NCI-H524 treated with DMSO at 0.1 percent for 48 hours (cell line): Measurements from ENCODE around the gene SMARCAL1.

Experiments used
- DNase-seq: peaks from one replicate; lab custom pipeline; 2025; lab: John Stamatoyannopoulos, UW

Gene SMARCAL1

GRCh38 chr2:216475767-216476166 is 63.5 kb downstream of the SMARCAL1 start:
- no peak for DNase-seq

DNA sequence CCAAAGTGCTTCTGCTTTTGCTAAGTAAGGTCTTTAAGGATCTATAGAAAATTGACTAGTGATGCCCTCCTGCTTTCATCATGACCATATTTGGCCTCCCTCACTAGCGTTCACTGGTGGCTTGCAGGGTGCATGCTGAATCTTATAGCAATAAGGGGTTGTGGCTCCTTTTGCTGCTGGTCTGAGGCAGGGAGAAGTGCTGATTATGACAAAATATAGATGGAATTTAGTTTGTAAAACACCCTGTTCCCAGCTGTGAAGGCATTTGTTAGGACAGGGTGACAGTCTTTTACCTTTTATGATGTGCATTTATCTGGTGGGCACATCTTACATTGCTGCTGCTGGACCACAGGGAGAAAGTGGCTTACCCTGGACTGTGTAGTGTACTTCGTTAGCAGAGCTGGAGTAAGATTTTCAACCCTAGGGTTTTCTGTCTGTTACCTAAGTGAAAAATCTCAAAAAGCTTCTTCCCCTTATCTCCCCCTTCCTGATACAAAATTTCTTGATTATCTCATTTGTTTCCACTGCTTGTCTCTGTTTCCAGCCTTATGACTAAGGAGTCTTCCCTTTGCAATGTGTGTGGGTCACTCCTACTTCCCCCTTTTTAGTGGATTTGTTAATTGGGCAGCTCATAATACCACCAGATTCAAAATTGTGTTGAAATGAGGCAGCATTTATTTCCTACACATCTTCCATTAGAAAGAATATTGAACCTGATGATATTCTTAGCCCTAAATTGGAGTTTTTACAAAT is 65.2 kb downstream of the SMARCAL1 start:
- DNase-seq: no peak

GRCh38 chr2:216478151-216478550 is 65.9 kb downstream of the SMARCAL1 start:
- no peak for DNase-seq

- DNase-seq: no peak
These were observed 66.5 kb downstream of the SMARCAL1 start for GRCh38 chr2:216478791-216479190.

DNA sequence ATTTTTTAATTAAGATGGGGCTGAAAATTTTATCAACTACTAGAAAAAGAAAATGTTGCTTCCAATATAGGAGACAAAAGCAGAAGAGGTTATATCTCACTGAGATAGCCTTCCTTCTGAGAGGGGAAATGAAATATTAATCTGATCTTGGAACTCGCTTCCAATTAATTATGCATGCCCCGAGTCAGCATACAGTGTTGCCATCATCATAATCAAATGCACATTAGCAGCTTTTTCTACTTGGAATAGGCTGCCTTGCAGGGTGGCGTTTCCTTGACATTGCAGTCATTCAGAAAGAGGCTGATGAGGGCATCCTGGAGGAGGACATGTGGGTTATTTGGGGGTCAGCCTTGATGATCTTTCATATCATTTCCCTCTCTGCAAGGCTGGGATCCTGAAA is 67.9 kb downstream of the SMARCAL1 start:
- no peak for DNase-seq

- DNase-seq: no peak
These were observed 70.4 kb downstream of the SMARCAL1 start for GRCh38 chr2:216482640-216483039.

DNA sequence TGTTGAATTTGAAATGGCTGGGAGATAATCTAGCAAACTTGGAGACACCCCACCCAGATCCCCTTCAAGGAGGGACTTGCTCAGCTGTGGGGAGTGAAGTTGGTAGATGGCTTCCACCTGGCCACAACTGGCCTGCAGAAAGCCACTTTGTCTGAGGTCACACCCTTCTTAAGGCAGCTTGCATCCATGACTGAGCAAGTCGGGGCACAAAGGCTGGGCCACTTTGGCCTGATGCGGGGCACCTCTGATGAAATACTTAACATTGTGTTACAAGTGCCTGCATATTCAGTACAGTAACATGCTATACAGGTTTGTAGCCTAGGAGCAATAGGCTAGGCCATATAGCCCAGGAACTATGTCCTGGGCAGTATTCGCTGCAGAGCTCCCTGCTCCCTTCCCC is 73.0 kb downstream of the SMARCAL1 start:
- DNase-seq: no peak

DNA sequence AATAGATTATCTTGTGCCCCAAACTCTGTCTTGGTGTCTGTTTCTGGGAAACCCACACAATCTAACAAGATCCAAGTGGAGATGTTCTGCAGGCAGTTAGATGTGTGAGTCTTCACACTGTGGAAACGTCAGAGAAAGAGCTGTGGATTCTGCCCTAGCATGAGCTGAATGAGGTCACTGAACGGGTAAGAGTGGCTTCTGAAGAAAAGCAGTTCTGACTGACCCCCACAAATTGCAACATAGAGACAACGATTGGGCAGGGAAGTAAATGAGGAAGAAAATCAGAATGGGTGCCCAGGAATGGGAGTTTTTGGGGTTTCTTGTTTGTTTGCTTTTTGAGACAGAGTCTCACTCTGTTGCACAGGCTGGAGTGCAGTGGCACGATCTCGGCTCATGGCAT is 73.5 kb downstream of the SMARCAL1 start:
- no peak for DNase-seq

- no peak for DNase-seq
These were observed 74.0 kb downstream of the SMARCAL1 start for GRCh38 chr2:216486271-216486670.

DNA sequence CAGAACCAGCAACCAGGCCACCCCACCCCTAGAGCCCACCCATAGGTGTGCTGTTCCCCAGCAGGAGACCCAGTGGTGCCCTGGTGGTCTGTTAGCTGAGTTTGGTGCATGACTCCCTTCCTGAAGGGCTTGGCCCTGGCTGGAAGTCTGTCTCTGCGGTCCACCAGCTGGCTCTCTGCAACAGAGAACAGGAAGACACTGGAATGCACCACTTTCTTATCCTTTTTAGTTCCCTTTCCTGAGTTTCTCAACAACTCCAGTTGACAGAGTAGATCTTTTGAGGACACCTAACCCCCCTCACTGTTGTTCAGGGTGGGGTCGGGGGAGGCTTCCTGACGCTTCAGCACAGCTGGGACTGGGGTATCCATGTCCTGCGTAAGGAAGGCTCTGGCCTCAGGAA is 74.4 kb downstream of the SMARCAL1 start:
- no peak for DNase-seq

GRCh38 chr2:216490061-216490460 is 77.8 kb downstream of the SMARCAL1 start:
- DNase-seq: no peak

DNA sequence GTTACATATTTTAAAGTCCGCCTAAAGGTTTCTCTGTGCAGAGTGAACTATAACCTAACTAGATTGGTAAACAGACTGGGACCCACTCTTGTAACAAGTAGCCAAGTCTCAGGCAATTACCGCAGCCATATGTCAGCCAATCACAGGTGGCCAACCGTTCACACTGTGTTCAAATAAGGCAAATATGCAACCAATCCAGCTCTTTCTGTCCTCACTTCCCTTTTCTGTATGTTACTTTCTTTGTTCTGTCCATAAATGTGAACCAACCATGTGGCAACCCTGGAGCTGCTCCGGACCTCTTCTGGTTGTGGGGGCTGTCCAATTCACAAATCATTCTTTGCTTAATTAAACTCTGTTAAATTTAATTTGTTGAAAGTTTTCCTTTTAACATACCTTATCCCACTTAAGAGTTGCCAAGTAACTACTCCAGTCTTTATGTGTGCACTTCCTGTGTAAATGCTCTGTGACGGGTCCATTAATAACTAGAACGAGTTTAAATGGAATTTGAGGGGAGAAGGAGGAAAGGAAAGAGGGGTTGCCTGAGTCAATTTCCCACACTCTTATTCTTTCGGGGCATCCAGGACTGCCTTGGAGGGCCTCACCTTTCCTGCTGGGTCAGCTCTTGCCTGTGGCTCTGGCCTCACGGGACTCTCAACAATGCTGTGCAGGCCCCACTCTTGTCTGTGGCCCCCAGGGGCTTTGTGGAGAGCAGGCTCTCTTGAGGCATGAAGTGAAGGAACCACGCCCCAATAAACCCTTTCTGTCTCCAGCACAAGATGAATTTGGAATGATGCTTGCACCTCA is 79.7 kb downstream of the SMARCAL1 start:
- DNase-seq: no peak

GRCh38 chr2:216492597-216493333 is 80.5 kb downstream of the SMARCAL1 start:
- no peak for DNase-seq

DNA sequence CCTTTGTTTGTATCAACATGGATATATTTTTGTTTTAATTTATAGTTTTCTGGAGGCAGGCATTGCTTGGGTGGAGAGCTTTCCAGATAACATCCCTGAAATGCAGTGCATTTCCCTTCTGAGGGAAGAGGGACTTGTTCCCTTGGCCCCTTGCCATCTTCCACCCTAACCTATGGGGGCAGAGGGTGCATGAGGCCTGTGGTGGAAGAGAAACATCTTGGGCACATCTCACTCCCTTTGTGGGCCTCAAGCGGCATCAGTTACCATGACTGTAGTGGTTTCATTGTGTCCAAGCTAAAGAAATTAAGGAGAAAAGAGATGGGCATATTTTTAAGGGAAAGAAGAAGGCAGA is 81.0 kb downstream of the SMARCAL1 start:
- DNase-seq: no peak

DNA sequence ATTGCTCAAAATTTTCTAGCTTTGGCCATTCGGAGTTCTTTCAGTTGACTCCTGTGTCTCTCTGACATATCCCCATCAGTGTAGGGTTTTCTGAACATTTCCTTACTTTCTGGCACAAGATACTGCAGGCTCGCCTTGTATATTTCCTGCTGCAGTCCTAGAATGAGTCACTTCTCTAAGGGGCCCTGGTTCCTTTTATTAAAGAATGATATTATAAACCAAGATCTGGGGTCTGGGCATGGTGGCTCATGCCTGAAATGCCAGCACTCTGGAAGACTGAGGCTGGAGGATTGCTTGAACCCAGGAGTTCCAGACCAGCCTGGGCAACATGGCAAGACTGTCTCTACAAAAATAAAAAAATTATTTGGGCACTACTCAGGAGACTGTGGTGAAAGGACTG is 83.4 kb downstream of the SMARCAL1 start:
- DNase-seq: no peak

GRCh38 chr2:216497382-216498069 is 85.2 kb downstream of the SMARCAL1 start:
- no peak for DNase-seq

DNA sequence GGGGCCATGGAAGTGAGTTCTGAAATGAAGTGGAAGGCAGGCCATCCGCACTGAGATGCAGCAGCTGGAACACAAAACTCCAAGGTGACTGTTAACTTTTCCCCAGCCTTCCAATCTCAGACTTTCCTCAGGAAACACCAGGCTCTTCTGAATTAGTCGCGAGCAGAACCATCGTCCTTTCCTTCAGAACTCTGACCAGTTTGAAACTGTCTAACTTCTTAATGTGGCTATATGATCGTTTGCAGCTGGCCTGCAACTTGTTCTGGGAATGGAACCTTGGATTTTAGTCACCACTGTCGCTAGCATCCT is 85.7 kb downstream of the SMARCAL1 start:
- DNase-seq: no peak

DNA sequence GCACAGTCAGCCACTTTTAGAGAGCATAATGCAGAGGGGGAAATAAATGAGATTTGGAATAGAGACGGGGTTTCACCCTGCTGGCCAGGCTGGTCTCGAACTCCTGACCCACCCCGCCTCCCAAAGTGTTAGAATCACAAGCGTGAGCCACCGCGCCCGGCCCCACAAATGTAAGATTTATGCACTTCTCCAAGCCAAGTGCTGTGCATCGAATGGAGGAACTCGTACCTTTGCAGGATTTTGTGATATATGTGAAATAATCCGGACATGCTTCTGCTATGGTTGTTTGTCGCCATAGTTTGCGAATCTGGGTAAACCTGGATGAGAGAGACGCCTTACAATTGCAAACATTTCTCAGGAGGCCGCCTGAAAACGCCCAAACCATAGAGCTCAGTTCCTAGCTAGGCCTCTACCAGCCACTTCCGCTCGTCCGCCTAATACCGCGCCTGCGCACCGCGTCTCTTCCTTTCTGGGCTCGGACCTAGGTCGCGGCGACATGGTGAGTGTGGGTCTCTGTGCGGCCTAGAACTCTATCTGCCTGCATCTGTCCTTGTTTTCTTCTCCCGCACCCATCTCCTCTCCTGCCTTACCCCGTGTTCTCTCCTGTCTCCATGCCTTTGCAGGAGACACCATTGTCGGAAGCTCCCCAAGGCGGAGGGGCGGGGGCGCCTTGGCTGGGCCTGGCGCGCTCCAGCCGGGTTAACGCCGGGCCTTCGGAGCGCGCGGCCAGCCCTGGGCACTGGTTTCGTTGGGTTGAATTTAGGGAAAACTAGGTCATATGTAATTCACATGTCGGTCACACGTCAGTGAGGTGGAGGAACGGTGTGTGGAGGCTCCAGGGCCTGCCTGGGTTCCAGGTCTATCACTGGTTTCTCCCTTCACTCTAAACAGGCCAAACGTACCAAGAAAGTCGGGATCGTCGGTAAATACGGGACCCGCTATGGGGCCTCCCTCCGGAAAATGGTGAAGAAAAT is 86.4 kb downstream of the SMARCAL1 start, which contains the start of gene RPL37A:
Gene RPL37A (plus strand): TSS at position 466 of the 974 bp plus-strand sequence. CDS start 31 bp downstream, at position 497.
- peak; percentile 43 for DNase-seq

DNA sequence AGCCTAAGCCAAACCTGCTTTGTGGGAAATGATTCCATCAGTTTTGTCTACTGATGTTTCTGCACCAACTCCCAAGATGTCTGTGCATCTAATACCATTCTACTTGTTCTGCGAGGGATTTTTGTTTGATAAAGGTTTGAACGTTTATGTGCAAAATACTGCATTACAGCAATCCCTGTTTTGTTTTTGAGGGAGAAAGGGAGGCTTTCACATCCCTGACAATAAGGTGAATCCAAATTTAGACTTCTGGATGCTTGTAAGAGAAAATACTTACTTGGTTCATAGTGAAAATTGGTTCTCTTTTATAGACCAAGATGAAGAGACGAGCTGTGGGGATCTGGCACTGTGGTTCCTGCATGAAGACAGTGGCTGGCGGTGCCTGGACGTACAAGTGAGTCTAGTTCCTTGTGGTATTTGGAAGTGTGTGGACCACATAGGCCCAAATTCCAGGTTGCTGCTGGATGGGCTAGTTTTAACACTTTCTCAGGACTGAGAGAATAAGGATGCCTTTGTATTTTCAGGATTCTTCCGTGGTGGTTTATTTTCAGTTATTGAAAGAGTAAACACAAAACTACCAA is 87.4 kb downstream of the SMARCAL1 start:
- DNase-seq: no peak

DNA sequence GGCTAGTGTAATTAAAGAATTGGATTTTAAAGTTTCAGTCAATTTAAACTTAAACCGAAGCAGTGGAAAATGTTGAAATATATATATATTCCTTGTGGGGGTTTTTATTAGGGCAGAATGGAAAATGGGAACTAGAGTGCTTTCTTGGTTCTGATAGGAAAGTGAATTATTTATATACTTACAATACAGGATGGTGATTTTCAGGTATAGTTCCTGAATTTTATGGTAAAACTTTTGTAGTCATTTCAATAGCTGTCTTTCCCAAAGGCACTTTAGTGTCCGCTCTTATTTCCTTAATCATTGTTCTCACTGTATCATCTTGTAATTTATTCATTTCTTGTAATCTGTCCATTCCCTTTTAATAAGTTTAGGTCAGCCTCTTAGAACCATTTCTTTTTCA is 88.3 kb downstream of the SMARCAL1 start:
- DNase-seq: no peak

DNA sequence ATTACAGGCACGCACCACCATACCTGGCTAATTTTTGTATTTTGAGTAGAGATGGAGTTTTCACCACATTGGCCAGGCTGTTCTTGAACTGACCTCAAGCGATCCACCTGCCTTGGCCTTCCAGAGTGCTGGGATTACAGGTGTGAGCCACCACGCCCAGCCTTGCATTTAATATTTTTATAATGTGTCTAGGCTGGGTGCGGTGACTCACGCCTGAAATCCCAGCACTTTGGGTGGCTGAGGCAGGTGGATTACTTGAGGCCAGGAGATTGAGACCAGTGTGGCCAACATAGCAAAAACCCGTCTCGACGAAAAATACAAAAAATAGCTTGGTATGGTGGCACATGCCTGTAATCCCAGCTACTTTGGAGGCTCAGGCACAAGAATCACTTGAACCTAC is 89.6 kb downstream of the SMARCAL1 start:
- no peak for DNase-seq
